ENCODE results near the gene PROM2. TPM values are rescaled to one million over a fixed set of nuclear protein-coding genes. Genes with fewer than 3 reads are reported as not detected.

Gene PROM2
- total RNA-seq, 1 donor from 2014 or later: 1.7 TPM

- Mint-ChIP-seq H3K9me3 (ENCODE audit: low read depth) (peaks cover 22% of the 10 kb centered on the region), H3K4me1 (ENCODE audit: low read depth) (no peaks in the 10 kb centered on the region), H3K36me3 (ENCODE audit: low read depth) (peaks cover 3% of the 10 kb centered on the region), H3K27ac (ENCODE audit: unreplicated experiment) (no peak overlapping the region), H3K27me3 (ENCODE audit: low read depth) (peaks cover 12% of the 10 kb centered on the region), H3K4me3 (ENCODE audit: unreplicated experiment) (no peak overlapping the region)
- DNase-seq (ENCODE audit: low spot score): no peak
- TF ChIP-seq, protein P1, sequence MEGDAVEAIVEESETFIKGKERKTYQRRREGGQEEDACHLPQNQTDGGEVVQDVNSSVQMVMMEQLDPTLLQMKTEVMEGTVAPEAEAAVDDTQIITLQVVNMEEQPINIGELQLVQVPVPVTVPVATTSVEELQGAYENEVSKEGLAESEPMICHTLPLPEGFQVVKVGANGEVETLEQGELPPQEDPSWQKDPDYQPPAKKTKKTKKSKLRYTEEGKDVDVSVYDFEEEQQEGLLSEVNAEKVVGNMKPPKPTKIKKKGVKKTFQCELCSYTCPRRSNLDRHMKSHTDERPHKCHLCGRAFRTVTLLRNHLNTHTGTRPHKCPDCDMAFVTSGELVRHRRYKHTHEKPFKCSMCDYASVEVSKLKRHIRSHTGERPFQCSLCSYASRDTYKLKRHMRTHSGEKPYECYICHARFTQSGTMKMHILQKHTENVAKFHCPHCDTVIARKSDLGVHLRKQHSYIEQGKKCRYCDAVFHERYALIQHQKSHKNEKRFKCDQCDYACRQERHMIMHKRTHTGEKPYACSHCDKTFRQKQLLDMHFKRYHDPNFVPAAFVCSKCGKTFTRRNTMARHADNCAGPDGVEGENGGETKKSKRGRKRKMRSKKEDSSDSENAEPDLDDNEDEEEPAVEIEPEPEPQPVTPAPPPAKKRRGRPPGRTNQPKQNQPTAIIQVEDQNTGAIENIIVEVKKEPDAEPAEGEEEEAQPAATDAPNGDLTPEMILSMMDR (IDR thresholded peaks at IDR 0.05): no peak
These were observed 18.5 kb downstream of the PROM2 start for GRCh38 chr2:95292623-95293260.

DNA sequence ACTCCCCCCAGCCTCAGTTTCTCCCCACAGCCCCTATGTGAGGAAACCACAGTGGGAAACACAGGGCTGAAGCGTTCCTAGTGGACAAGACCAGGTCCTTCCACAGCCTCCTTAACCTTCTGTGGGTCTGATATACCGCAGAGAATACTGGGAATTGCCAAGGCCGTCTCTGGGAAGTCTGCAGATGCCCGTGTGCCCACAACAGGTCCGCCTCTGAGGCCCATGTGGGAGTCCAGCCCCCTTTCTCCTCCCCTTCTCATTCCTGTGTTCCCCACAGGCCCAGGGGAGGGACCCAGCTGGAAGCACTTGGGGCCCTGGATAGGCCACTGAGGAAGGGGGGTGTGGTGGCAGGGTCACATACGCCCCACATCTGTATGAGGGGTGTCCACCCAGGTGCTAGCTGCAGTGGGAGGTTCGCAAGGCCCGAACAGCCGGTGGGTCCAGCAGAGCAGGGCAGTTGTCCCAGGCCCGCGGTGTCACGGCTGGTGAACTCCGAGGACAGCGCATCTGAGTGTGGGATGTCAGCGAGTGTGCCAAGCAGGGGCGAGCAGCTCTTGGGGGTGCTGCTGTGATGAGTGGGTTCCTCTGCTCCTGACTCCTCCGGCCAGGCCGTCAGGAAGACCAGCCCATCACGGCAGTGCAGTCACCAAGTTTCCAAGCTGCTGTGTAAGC is 20.5 kb downstream of the PROM2 start:
- Mint-ChIP-seq H3K27me3 (ENCODE audit: low read depth) (peaks cover 25% of the 10 kb centered on the region), H3K4me3 (ENCODE audit: unreplicated experiment) (no peak overlapping the region), H3K36me3 (ENCODE audit: low read depth) (peaks cover 3% of the 10 kb centered on the region), H3K27ac (ENCODE audit: unreplicated experiment) (no peak overlapping the region), H3K9me3 (ENCODE audit: low read depth) (peaks cover 22% of the 10 kb centered on the region), H3K4me1 (ENCODE audit: low read depth) (no peaks in the 10 kb centered on the region)
- TF ChIP-seq, protein P1 (IDR thresholded peaks at IDR 0.05): no peak
- DNase-seq (ENCODE audit: low spot score): no peak

DNA sequence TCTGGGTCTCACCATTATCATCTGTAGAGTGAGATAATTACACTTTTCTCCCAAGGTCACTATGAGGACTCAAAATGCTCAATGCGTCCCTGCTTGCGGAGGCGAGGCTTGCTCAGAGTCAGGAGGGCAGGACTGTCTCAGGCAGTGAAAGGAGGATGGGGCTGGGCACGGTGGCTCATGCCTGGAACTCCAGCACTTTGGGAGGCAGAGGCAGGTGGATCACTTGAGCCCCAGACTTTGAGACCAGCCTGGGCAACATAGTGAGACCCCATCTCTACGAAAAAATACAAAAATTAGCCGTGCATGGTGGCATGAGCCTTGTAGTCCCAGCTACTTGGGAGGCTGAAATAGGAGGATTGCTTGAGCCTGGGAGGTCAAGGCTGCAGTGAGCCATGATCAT is 21.1 kb downstream of the PROM2 start:
- H3K36me3 Mint-ChIP-seq (ENCODE audit: low read depth): peaks cover 3% of the 10 kb centered on the region
- TF ChIP-seq, protein P1 (IDR thresholded peaks at IDR 0.05): no peak
- no peak overlapping the region for H3K4me3 Mint-ChIP-seq (ENCODE audit: unreplicated experiment)
- no peaks in the 10 kb centered on the region for H3K4me1 Mint-ChIP-seq (ENCODE audit: low read depth)
- peaks cover 17% of the 10 kb centered on the region for H3K9me3 Mint-ChIP-seq (ENCODE audit: low read depth)
- H3K27ac Mint-ChIP-seq (ENCODE audit: unreplicated experiment): no peak overlapping the region
- H3K27me3 Mint-ChIP-seq (ENCODE audit: low read depth): peaks cover 27% of the 10 kb centered on the region
- no peak for DNase-seq (ENCODE audit: low spot score)

DNA sequence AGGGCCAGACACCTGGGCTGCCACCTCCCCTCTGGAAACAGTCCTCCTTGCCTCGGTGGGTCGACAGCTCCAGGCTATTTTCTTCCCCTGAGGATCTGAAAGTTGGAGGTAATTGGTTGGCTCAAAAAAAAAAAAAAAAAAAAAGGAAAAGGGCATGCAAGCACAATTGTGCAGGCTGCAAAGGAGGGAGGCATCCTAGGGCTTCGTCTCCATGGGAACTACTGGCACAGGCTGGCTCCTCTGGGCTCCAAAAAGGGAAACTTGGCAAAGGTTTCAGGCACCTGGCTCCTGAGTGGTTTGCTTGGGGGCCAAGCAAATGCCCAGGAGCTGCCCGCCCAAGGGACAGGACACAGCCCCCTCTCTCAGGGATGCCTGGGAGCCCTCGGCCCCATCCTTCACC is 21.8 kb downstream of the PROM2 start:
- no peak for DNase-seq (ENCODE audit: low spot score)
- Mint-ChIP-seq H3K36me3 (ENCODE audit: low read depth) (no peaks in the 10 kb centered on the region), H3K4me1 (ENCODE audit: low read depth) (no peaks in the 10 kb centered on the region), H3K27ac (ENCODE audit: unreplicated experiment) (no peak overlapping the region), H3K9me3 (ENCODE audit: low read depth) (peaks cover 11% of the 10 kb centered on the region), H3K4me3 (ENCODE audit: unreplicated experiment) (no peak overlapping the region), H3K27me3 (ENCODE audit: low read depth) (peaks cover 27% of the 10 kb centered on the region)
- TF ChIP-seq, protein P1 (IDR thresholded peaks at IDR 0.05): no peak

GRCh38 chr2:95296880-95297487 is 22.7 kb downstream of the PROM2 start, which contains the start of gene KCNIP3:
Gene KCNIP3, plus strand, starts transcription at chr2:95297347. Its CDS starts 92 bp downstream, at chr2:95297439.
- Mint-ChIP-seq H3K27me3 (ENCODE audit: low read depth) (peaks cover 27% of the 10 kb centered on the region), H3K9me3 (ENCODE audit: low read depth) (peaks cover 3% of the 10 kb centered on the region), H3K4me1 (ENCODE audit: low read depth) (no peaks in the 10 kb centered on the region), H3K36me3 (ENCODE audit: low read depth) (no peaks in the 10 kb centered on the region), H3K4me3 (ENCODE audit: unreplicated experiment) (no peak within 1 kb of the TSS), H3K27ac (ENCODE audit: unreplicated experiment) (no peak within 1 kb of the TSS)
- TF ChIP-seq, protein P1 (IDR thresholded peaks at IDR 0.05): no peak
- no peak for DNase-seq (ENCODE audit: low spot score)

Measured in chondrocyte (in vitro differentiated cells).